ENCODE data around the gene LHFPL6.

- TF ChIP-seq LEF1 (IDR thresholded peaks at IDR 0.05; ENCODE audit: borderline replicate concordance), result no peak
- TF ChIP-seq NFRKB (IDR thresholded peaks at IDR 0.05), result no peak
- no peak for TF ChIP-seq FOXM1 (IDR thresholded peaks at IDR 0.05; ENCODE audit: borderline replicate concordance)
- TF ChIP-seq ZNF384 (IDR thresholded peaks at IDR 0.05), result no peak
- TF ChIP-seq SP1 (IDR thresholded peaks at IDR 0.05), result no peak
- TF ChIP-seq SUZ12 (IDR thresholded peaks at IDR 0.05), result no peak
- TF ChIP-seq, protein P1, sequence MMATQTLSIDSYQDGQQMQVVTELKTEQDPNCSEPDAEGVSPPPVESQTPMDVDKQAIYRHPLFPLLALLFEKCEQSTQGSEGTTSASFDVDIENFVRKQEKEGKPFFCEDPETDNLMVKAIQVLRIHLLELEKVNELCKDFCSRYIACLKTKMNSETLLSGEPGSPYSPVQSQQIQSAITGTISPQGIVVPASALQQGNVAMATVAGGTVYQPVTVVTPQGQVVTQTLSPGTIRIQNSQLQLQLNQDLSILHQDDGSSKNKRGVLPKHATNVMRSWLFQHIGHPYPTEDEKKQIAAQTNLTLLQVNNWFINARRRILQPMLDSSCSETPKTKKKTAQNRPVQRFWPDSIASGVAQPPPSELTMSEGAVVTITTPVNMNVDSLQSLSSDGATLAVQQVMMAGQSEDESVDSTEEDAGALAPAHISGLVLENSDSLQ (IDR thresholded peaks at IDR 0.05), result no peak
- no peak for TF ChIP-seq L3MBTL2 (conservative IDR thresholded peaks at IDR 0.05)
- TF ChIP-seq TARDBP (IDR thresholded peaks at IDR 0.05), result no peak
- TF ChIP-seq ELF4 (IDR thresholded peaks at IDR 0.05), result no peak
- no peak for TF ChIP-seq BHLHE40 (IDR thresholded peaks at IDR 0.05; ENCODE audit: borderline replicate concordance)
- TF ChIP-seq FOXA1 (IDR thresholded peaks at IDR 0.05), result no peak
- TF ChIP-seq HDGF (IDR thresholded peaks at IDR 0.05; ENCODE audit: borderline replicate concordance), result no peak
- TF ChIP-seq ARNT (IDR thresholded peaks at IDR 0.05), result no peak
Measured at GRCh38 chr13:39353988-39354387, 249.0 kb downstream of the LHFPL6 start.

All from HEK293T (cell line).